ENCODE results near the gene TLK1. TPM values are rescaled to one million over a fixed set of nuclear protein-coding genes. Genes with fewer than 3 reads are reported as not detected.

TLK1 gene
- polyA plus RNA-seq, 1 of the 3 experiments (the other 2 are of a cell fraction), result 4.8 TPM

- no peak for TF ChIP-seq ZBTB33 (IDR thresholded peaks at IDR 0.05; ENCODE audit: borderline replicate concordance, low read depth)
- TF ChIP-seq FOXJ3 (CRISPR knock-in tag; IDR thresholded peaks at IDR 0.05), result no peak
- TF ChIP-seq FOXM1 (IDR thresholded peaks at IDR 0.05; ENCODE audit: low read depth), result no peak
- no peak for TF ChIP-seq POLR2AphosphoS5 (IDR thresholded peaks at IDR 0.05; ENCODE audit: low read depth, low read length)
- TF ChIP-seq RFX5 (IDR thresholded peaks at IDR 0.05; ENCODE audit: low read length), result no peak
- no peak for TF ChIP-seq USF2 (IDR thresholded peaks at IDR 0.05; ENCODE audit: borderline replicate concordance, low read depth, low read length)
Measured at GRCh38 chr2:171046048-171046560, 114.6 kb downstream of the TLK1 start (continued).

- 65% methylated on average over 6 of the region's 6 CpGs for WGBS (ENCODE audit: low lambda C conversion rate)
- CTCF ChIA-PET, result no interaction called here
Measured at GRCh38 chr2:171044416-171044815, 116.3 kb downstream of the TLK1 start.

More at GRCh38 chr2:171044416-171044815, 116.3 kb downstream of the TLK1 start:
- no peaks in the 10 kb centered on the region for H3K9me2 ChIP-seq
- H3F3A ChIP-seq (replicated peaks; ENCODE audit: insufficient read depth), result no peaks in the 10 kb centered on the region
- no peak overlapping the region for H3K4me3 ChIP-seq (ENCODE audit: low read depth in 2 of 2, low read length in 1 of 2)
- no peaks in the 10 kb centered on the region for H4K20me1 ChIP-seq (ENCODE audit: insufficient read depth)
- TF ChIP-seq RFX5 (IDR thresholded peaks at IDR 0.05; ENCODE audit: low read length) (no peak), FOXJ3 (CRISPR knock-in tag; IDR thresholded peaks at IDR 0.05) (no peak), MAX (IDR thresholded peaks at IDR 0.05; ENCODE audit: low read depth) (no peak), POLR2AphosphoS5 (IDR thresholded peaks at IDR 0.05; ENCODE audit: low read depth, low read length) (no peak), YY1 (IDR thresholded peaks at IDR 0.05; ENCODE audit: low read depth) (no peak), SIN3A (IDR thresholded peaks at IDR 0.05; ENCODE audit: borderline replicate concordance, low read depth, low read length) (no peak), EZH2phosphoT487 (IDR thresholded peaks at IDR 0.05; ENCODE audit: borderline replicate concordance, low read depth) (no peak), SMC3 (IDR thresholded peaks at IDR 0.05; ENCODE audit: low read depth, low read length) (no peak), TEAD4 (IDR thresholded peaks at IDR 0.05; ENCODE audit: borderline replicate concordance, insufficient read depth) (no peak), PBX3 (IDR thresholded peaks at IDR 0.05) (no peak), GATA2 (CRISPR knock-in tag; IDR thresholded peaks at IDR 0.05) (no peak)
- no peak overlapping the region for H2AFZ ChIP-seq (ENCODE audit: low read depth)
- 0 out of 2 replicates have a peak, but pooled peaks cover under 1% of the 10 kb centered on the region for H3K9me3 ChIP-seq
- POLR2A ChIA-PET, result no interaction called here
- no peaks in the 10 kb centered on the region for H3K4me1 ChIP-seq (ENCODE audit: control insufficient read depth in 1 of 2, insufficient read depth in 2 of 2, low read depth in 1 of 2, low read length in 1 of 2)
- no peaks in the 10 kb centered on the region; the same call in 1 of the 2 replicates for H3K79me2 ChIP-seq (ENCODE audit: insufficient read depth)
- no peak overlapping the region for H3K9ac ChIP-seq
- H3K4me2 ChIP-seq, result no peak overlapping the region
- no peak overlapping the region for H3K27ac ChIP-seq (ENCODE audit: low read depth in 2 of 2, low read length in 1 of 2)
- no peak for DNase-seq
- no peaks in the 10 kb centered on the region for H3K27me3 ChIP-seq (ENCODE audit: insufficient read depth)
- peaks cover 56 to 67% of the 10 kb centered on the region in 2 experiments for H3K36me3 ChIP-seq (replicated peaks in 1 of 2; ENCODE audit: control insufficient read depth in 1 of 2, insufficient read depth in 2 of 2, low read length in 1 of 2)
